ENCODE data around the gene LEAP2.

- TF ChIP-seq CTCF (IDR thresholded peaks at IDR 0.05) (no peak), EZH2 (IDR thresholded peaks at IDR 0.05; ENCODE audit: borderline replicate concordance, insufficient read depth, low read depth, low read length, poor library complexity, severe bottlenecking) (no peak)
These were observed 33.8 kb upstream of the LEAP2 start for GRCh38 chr5:132839426-132840301.
